NCI-H510A (cell line): ENCODE measurements around the gene EHD2.
"Not testable (repeated sequence)": the region's sequence is repeated elsewhere in the genome, so short reads cannot be mapped to it uniquely, and the experiment has no call there.

Experiments used
- DNase-seq: peaks from one replicate; lab custom pipeline; 2025; lab: John Stamatoyannopoulos, UW

Gene EHD2

GRCh38 chr19:47750752-47751151, 37.5 kb downstream of the EHD2 start:
- no peak for DNase-seq

- DNase-seq: no peak
Measured at GRCh38 chr19:47752440-47753211, 39.4 kb downstream of the EHD2 start.

DNA sequence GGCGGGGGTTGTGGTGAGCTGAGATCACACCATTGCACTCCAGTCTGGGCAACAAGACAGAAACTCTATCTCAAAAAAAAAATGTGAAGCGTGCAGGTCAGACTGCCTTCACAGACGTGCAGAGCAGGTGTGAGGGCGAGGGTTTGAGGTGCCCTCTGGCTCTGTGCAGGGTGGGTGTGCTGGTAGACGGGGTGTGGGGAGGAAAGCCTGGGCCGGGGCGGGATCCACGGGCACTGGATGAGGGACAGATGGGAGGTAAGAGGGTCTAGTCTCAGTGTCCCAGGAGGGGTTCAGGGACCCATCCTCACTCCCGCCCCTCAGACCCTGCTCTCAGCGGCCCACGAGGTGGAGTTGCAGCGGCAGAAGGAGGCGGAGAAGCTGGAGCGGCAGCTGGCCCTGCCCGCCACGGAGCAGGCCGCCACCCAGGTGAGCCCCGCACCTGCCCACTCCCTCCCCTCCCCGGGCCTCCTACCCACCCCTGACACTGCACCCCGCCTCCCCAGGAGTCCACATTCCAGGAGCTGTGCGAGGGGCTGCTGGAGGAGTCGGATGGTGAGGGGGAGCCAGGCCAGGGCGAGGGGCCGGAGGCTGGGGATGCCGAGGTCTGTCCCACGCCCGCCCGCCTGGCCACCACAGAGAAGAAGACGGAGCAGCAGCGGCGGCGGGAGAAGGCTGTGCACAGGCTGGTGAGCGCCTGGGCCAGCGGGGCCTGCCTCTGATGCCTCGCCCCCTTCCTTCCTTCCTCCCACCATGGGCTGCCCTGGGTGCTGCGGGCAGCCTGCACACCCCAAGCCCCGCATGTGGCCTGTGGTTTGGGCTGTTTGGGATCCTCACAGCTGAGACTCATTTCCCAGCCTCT, 41.2 kb downstream of the EHD2 start:
- DNase-seq: no peak

DNA sequence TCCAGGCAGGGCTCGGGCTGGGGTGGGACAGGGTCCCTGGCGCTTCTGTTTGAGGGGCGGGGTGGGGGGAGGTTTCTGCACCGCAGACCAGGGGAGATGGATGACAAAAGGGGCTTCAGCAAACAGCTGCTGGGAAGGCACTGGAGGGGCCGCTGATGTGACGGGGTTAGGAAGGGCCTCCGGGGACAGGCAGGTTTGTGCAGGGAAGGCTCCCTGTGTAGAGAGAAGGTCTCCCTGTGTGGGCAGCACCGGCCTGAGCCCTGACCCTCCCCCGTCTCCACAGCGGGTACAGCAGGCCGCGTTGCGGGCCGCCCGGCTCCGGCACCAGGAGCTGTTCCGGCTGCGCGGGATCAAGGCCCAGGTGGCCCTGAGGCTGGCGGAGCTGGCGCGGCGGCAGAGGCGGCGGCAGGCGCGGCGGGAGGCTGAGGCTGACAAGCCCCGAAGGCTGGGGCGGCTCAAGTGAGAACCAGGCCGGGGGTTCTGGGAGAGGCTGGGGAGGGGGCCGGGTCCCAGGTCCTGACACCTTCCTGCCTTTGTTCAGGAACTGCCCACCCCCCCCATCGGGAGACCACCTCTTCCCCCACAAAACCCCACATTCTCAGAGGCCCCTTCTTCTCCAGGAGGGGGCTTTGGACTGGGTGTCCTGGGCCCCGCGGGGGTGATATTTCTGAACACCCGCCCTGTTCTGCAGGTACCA, 42.0 kb downstream of the EHD2 start:
- DNase-seq: no peak

DNA sequence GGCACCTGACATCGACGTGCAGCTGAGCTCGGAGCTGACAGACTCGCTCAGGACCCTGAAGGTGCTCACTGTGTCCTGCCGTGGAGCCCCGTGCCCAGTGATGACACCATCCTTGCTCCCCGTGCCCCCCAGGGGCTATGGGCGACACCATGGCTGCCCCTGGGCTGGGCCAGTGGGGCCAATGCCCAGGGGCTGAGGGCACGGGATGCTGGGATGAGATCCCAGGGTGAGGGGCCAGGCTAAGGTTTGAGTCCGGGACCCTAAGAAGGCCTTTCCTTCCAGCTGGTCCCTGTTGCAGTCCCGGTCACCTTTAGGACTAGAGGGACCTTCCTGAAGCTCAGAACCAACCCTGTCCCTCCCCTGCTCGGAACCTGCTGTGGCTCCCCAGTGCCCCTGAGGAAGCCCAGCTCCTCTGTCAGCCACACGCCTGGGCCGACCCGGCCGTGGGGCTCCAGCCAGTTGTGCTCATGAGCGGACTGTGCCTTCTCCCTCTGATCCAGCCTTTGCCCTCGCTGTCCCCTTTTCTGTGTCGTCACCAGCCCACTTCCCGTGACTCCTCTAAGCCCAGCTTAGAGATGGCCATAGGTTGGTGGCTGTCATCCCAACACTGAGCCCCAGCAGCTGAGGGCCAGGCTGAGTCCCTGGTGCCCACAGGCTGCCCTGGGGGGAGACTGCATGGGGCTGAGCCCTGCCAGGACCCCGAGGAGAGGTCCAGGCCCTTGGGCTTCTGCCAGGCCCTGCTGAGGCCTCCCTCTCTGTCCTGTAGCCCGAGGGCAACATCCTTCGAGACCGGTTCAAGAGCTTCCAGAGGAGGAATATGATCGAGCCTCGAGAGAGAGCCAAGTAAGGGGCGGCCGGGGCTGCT, 42.8 kb downstream of the EHD2 start:
- no peak for DNase-seq

DNA sequence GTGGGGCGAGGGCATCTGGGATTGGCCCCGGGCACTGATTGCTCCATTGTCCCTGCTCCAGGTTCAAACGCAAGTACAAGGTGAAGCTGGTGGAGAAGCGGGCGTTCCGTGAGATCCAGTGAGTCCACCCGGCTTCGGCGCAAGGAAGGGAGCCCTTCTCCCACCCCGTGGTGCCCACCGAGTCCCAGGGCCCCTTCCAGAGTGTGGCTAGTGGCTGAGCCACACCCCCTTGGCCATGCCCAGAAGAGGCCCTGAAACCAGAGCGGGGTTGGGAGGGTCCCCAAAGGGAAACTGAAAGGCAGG, 43.4 kb downstream of the EHD2 start:
- no peak for DNase-seq

GRCh38 chr19:47756953-47757608, 43.9 kb downstream of the EHD2 start:
- DNase-seq: no peak

GRCh38 chr19:47757617-47758442, 44.6 kb downstream of the EHD2 start:
- DNase-seq: no peak

GRCh38 chr19:47758443-47758804, 45.2 kb downstream of the EHD2 start:
- DNase-seq: no peak

DNA sequence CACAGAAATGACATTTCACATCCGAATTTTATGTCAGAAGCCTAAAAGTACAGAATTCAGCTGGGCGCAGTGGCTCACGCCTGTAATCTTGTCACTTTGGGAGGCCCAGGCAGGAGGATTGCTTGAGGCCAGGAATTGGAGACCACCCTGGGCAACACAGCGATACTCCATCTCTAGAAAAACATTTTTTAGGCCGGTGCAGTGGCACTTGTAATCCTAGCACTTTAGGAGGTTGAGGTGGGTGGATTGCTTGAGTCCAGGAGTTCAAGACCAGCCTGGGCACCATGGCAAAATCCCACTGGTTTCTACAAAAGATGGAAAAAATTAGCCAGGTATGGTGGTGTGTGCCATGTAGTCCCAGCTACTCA, 47.4 kb downstream of the EHD2 start:
- no peak for DNase-seq

DNA sequence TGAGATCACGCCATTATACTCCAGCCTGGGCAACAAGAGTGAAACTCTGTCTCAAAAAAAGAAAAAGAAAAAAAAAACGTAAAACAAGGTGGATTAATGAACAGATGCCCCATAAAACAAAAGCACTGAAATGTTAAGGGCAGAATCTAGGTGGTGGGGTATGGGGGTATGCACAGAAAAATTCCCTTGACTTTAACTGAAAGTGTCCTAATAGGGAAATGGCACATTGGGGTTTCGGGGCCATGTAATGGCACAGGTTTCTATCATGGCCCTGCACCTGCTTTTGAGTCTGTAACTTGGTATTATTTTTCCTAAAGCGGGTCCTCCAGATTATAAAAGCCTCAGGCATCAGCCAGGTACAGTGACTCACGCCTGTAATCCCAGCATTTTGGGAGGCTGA, 48.3 kb downstream of the EHD2 start:
- no peak for DNase-seq

DNA sequence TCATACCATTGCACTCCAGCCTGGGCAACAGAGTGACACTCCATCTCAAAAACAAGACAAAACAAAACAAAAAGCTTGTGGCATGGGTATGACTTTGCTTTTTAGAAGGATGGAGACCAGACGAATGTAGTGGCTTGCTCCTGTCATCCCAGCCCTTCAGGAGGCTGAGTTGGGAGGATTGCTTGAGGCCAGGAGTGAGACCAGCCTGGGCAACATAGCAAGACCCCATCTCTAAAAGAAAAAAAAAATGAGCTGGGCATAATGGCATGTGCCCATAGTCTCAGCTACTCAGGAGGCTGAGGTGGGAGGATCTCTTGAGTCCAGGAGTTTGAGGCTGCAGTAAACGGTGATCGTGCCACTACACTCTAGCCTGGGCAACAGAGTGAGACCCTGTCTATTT, 48.9 kb downstream of the EHD2 start:
- DNase-seq: no peak

GRCh38 chr19:47762615-47763308, 49.5 kb downstream of the EHD2 start:
- no peak for DNase-seq

DNA sequence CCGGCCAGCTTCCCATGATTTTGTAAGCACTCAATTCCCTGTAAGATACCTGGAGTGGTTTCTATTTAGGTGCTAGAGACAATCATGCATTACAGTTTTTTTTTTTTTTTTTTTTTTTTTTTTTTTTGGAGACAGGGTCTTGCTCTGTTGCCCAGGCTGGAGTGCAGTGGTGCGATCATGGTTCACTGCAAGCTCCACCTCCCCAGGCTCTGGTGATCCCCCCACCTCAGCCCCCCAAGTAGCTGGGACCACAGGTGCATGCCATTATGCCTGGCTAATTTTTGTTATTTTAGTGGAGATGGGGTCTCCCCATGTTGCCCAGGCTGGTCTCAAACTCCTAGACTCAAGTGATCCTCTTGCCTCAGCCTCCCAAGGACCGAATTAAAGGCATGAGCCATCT, 51.5 kb downstream of the EHD2 start:
- DNase-seq: not testable (repeated sequence)

GRCh38 chr19:47765523-47766358, 52.5 kb downstream of the EHD2 start:
- DNase-seq: no peak

DNA sequence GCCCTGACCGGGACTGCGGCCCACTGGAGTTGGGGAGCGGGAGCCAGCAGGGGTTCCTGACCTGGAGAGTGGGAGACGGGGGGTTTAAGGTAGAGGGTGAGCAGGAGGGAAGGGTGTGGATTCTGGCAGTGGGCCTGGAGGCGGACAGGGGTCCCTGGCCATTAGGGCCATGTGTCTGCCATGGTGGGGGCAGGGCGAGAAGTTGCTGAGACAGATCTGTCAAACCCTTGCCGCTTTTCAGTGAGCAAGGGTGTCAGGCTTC, 53.1 kb downstream of the EHD2 start:
- no peak for DNase-seq

DNA sequence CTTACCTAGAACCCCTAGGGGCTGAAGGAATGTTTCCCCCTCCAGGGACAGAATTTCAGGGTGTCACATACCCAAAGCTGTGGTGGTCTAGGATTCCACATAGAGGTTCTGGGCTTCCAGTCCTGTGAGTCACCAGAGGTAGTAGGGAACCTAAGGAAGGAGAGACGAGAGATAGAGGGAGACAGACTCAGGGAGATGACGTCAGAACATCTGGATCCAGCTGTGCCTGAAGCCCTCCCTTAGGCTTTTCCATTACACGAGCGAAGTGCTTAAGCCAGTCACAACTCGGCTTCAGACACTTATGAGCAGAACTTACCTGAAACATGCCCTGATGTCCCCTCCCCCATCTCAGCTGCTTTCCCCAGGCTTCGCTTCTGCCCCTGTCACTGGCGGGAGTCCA, 53.4 kb downstream of the EHD2 start:
- no peak for DNase-seq

DNA sequence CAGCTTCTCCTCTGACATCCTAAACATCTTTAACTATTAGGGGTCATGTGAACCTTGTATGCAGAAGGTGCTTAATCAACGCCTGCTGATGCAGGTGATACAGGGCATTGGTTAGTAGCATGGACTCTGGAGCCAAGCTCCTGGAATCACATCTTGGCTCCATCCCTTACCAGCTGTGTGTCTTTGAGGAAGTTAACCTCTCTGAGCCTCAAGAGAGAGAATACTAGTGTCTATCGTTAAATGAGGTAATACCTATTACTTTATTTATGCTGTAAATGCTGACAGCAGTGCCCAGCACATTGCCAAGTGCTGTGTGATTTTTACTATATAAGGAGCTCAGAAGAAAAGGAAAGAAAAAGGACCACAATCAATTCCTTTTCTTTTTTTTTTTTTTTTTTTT, 54.1 kb downstream of the EHD2 start:
- DNase-seq: no peak

DNA sequence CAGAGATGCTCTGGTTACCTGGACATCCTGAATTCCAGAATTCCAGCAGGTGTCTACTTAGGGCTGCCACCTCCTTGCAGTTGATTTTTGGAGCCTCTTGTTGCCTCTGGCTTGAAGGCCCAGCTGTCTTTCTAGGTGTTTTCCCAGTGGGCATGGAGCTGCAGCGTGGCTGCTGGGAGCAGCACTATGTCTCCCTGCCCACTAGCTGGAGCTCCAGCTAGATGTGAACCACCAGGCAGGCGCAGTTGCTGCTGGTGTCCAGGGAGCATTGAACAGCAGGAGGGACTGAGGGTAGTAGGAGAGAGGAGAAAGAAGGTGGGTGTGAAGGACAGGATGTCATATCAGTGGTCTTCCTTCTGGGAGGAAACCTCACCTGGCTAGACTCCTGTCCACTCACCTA, 55.4 kb downstream of the EHD2 start:
- DNase-seq: no peak

DNA sequence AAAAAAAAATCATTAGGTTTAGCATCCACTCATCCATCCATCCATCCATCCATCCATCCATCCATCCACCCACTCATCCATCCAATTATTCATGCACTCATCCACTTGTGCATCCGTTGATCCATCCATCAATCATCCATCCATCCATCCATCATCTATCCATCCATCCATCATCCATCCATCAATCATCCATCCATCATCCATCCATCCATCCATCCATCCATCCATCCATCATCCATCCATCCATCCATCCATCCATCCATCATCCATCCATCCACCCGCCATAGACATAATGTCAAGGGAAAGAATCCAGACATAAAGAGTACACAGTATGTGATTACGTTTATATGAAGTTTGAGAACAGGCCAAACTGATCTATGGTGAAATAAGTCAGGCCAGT, 56.3 kb downstream of the EHD2 start:
- no peak for DNase-seq
